OCI-LY1 (cell line): ENCODE measurements around the gene TMC2.
"Not testable (repeated sequence)": the region's sequence is repeated elsewhere in the genome, so short reads cannot be mapped to it uniquely, and the experiment has no call there.

ENCODE experiments used
- H2AFZ ChIP-seq: fragments of 200-600 bp; sonication (generic), shearing (Covaris generic); 2 replicates; pipeline ENCODE4 v1.6.0; 2014; ENCODE audit warnings: antibody characterized with exemption, mild to moderate bottlenecking, low read length
- H3F3A ChIP-seq: fragments of 200-600 bp; sonication (generic), shearing (Covaris generic); 2 replicates; pipeline ENCODE4 v1.6.0; 2014; ENCODE audit warnings: mild to moderate bottlenecking, antibody characterized with exemption, low read length, moderate library complexity; ENCODE audit not compliant: insufficient read depth
- H3K27ac ChIP-seq: fragments of 200-600 bp; sonication (generic); 2 replicates; pipeline ENCODE4 v1.5.1; 2014; ENCODE audit warnings: low read length, mixed run types, mild to moderate bottlenecking, low read depth; ENCODE audit not compliant: poor library complexity, severe bottlenecking
- H3K27me3 ChIP-seq: fragments of 200-600 bp; sonication (generic); 2 replicates; pipeline ENCODE4 v1.6.0; 2014; ENCODE audit warnings: antibody characterized with exemption, mild to moderate bottlenecking, low read length, moderate library complexity; ENCODE audit not compliant: insufficient read depth
- H3K36me3 ChIP-seq: fragments of 200-600 bp; sonication (generic); 2 replicates; pipeline ENCODE4 v1.6.1; 2014; ENCODE audit warnings: mild to moderate bottlenecking, antibody characterized with exemption, low read length, moderate library complexity, mixed read lengths; ENCODE audit not compliant: insufficient read depth
- H3K4me1 ChIP-seq: fragments of 200-600 bp; sonication (generic); 2 replicates; pipeline ENCODE4 v1.5.1; 2014; ENCODE audit warnings: mild to moderate bottlenecking, low read length, moderate library complexity; ENCODE audit not compliant: insufficient read depth, severe bottlenecking
- H3K4me2 ChIP-seq: fragments of 200-600 bp; sonication (generic), shearing (Covaris generic); 2 replicates; pipeline ENCODE4 v1.6.1; 2014; ENCODE audit warnings: low read length
- H3K4me3 ChIP-seq: fragments of 200-600 bp; sonication (generic); 2 replicates; pipeline ENCODE4 v1.5.1; 2014; ENCODE audit warnings: low read length, low read depth, mild to moderate bottlenecking, mixed read lengths; ENCODE audit not compliant: poor library complexity, severe bottlenecking
- H3K79me2 ChIP-seq: fragments of 200-600 bp; shearing (Covaris generic); 2 replicates; pipeline ENCODE4 v1.6.1; 2016; ENCODE audit warnings: mixed run types, low read length, mixed read lengths; ENCODE audit not compliant: insufficient read depth
- H3K9ac ChIP-seq: fragments of 200-600 bp; sonication (generic), shearing (Covaris generic); 2 replicates; pipeline ENCODE4 v1.6.1; 2014; ENCODE audit warnings: mild to moderate bottlenecking, low read length, mixed read lengths
- H3K9me2 ChIP-seq: fragments of 200-600 bp; sonication (generic), shearing (Covaris generic); 2 replicates; pipeline ENCODE4 v1.6.1; 2014; ENCODE audit warnings: low read depth, mild to moderate bottlenecking, low read length, mixed read lengths
- H3K9me3 ChIP-seq: fragments of 200-600 bp; shearing (Covaris generic); 2 replicates; pipeline ENCODE4 v1.6.1; 2014; ENCODE audit warnings: low read length, mixed read lengths
- H4K20me1 ChIP-seq: fragments of 200-600 bp; sonication (generic), shearing (Covaris generic); 2 replicates; pipeline ENCODE4 v1.6.0; 2016; ENCODE audit warnings: mild to moderate bottlenecking, low read length; ENCODE audit not compliant: insufficient read depth
- CTCF ChIP-seq: fragments of 200-600 bp; sonication (generic), shearing (Covaris generic); IDR thresholded peaks from 2 replicates; pipeline ENCODE4 v1.5.1; 2017; ENCODE audit warnings: mild to moderate bottlenecking, antibody characterized with exemption, low read length, moderate library complexity, mixed read lengths
- EZH2 ChIP-seq: fragments of 200-600 bp; sonication (generic), shearing (Covaris generic); IDR thresholded peaks from 2 replicates; pipeline ENCODE4 v1.8.0; 2017; ENCODE audit warnings: borderline replicate concordance, mixed run types, mild to moderate bottlenecking, antibody characterized with exemption, low read length, moderate library complexity, mixed read lengths

Gene TMC2

GRCh38 chr20:2536560-2536986, at the start of gene TMC2:
Gene TMC2, plus strand, starts transcription at chr20:2536573. Its CDS starts 49 bp downstream, at chr20:2536622.
- H3K9me2 ChIP-seq = no peaks in the 10 kb centered on the region
- H3K4me1 ChIP-seq = no peaks in the 10 kb centered on the region
- no peaks in the 10 kb centered on the region for H4K20me1 ChIP-seq
- H3K9me3 ChIP-seq = no peaks in the 10 kb centered on the region
- no peaks in the 10 kb centered on the region for H3K36me3 ChIP-seq
- 0 out of 2 replicates have a peak, but pooled peaks cover 6% of the 10 kb centered on the region for H3K27me3 ChIP-seq
- H3K27ac ChIP-seq = no peak within 1 kb of the TSS
- H3K4me2 ChIP-seq = no peak within 1 kb of the TSS
- no peak within 1 kb of the TSS for H3K9ac ChIP-seq
- no peaks in the 10 kb centered on the region for H3K79me2 ChIP-seq
- no peak for TF ChIP-seq EZH2
- no peak for TF ChIP-seq CTCF
- H2AFZ ChIP-seq = no peak within 1 kb of the TSS
- no peak within 1 kb of the TSS for H3K4me3 ChIP-seq
- no peaks in the 10 kb centered on the region for H3F3A ChIP-seq

- H2AFZ ChIP-seq, H3K79me2 ChIP-seq, H3K4me2 ChIP-seq, H3K9me3 ChIP-seq, H4K20me1 ChIP-seq, H3K9ac ChIP-seq, H3K27ac ChIP-seq, H3K9me2 ChIP-seq, H3F3A ChIP-seq, H3K27me3 ChIP-seq, H3K4me1 ChIP-seq, H3K4me3 ChIP-seq: not testable (repeated sequence)
- H3K36me3 ChIP-seq = peaks cover 26% of the 10 kb centered on the region
Measured at GRCh38 chr20:2502808-2503384, 33.5 kb upstream of the TMC2 start.

- not testable (repeated sequence) for H3K9ac ChIP-seq, H3K36me3 ChIP-seq
Measured at GRCh38 chr20:2504803-2505202, 31.6 kb upstream of the TMC2 start.

GRCh38 chr20:2506426-2506825, 29.9 kb upstream of the TMC2 start:
- not testable (repeated sequence) for H3K27me3 ChIP-seq, H3K4me3 ChIP-seq, H3K36me3 ChIP-seq, H4K20me1 ChIP-seq, H2AFZ ChIP-seq, H3K27ac ChIP-seq, H3K9ac ChIP-seq, H3F3A ChIP-seq, H3K9me2 ChIP-seq, H3K9me3 ChIP-seq, H3K4me2 ChIP-seq
- Histone ChIP-seq H3K4me1 (peaks cover 17% of the 10 kb centered on the region), H3K79me2 (peaks cover 16% of the 10 kb centered on the region)

More at GRCh38 chr20:2504803-2505202, 31.6 kb upstream of the TMC2 start:
- H2AFZ ChIP-seq, H3F3A ChIP-seq, H4K20me1 ChIP-seq, H3K27ac ChIP-seq, H3K4me3 ChIP-seq, H3K9me2 ChIP-seq, H3K9me3 ChIP-seq, H3K27me3 ChIP-seq, H3K4me2 ChIP-seq: not testable (repeated sequence)
- Histone ChIP-seq H3K4me1 (peaks cover 15% of the 10 kb centered on the region), H3K79me2 (peaks cover 16% of the 10 kb centered on the region)
